GM12892 (cell line): ENCODE results near the gene OR51B6.

ENCODE experiments used
- POLR2A ChIP-seq: IDR thresholded peaks from 2 replicates; pipeline ENCODE4 v1.6.1; 2011; ENCODE audit warnings: low read depth, low read length, control low read depth
- POLR2AphosphoS5 ChIP-seq: IDR thresholded peaks from 2 replicates; pipeline ENCODE4 v1.6.1; 2011; ENCODE audit warnings: low read depth, low read length, control low read depth
- TAF1 ChIP-seq: IDR thresholded peaks from 2 replicates; pipeline ENCODE4 v1.6.1; 2011; ENCODE audit warnings: low read depth, mild to moderate bottlenecking, control low read depth, low read length, borderline replicate concordance

- TF ChIP-seq POLR2A (no peak), POLR2AphosphoS5 (no peak), TAF1 (no peak)
Observed at GRCh38 chr11:5304046-5304445, 47.3 kb upstream of the OR51B6 start.
